Ishikawa (cell line): Measurements from ENCODE around the gene SLC25A11.

ENCODE experiments used
- CEBPB ChIP-seq: IDR thresholded peaks from 2 replicates; pipeline ENCODE4 v1.6.1; 2012
- CREB1 ChIP-seq: IDR thresholded peaks from 2 replicates; pipeline ENCODE4 v1.6.1; 2012; ENCODE audit warnings: low read depth
- EGR1 ChIP-seq: IDR thresholded peaks from 2 replicates; pipeline ENCODE4 v1.6.1; 2012
- EP300 ChIP-seq: IDR thresholded peaks from 2 replicates; pipeline ENCODE4 v1.6.1; 2012; ENCODE audit warnings: borderline replicate concordance
- FOXM1 ChIP-seq: IDR thresholded peaks from 2 replicates; pipeline ENCODE4 v1.6.1; 2012; ENCODE audit warnings: low read depth, borderline replicate concordance
- MAX ChIP-seq: IDR thresholded peaks from 2 replicates; pipeline ENCODE4 v1.6.1; 2012
- NFIC ChIP-seq: IDR thresholded peaks from 2 replicates; pipeline ENCODE4 v1.6.1; 2012
- RAD21 ChIP-seq: IDR thresholded peaks from 2 replicates; pipeline ENCODE4 v1.6.1; 2012; ENCODE audit warnings: low read depth
- REST ChIP-seq: IDR thresholded peaks from 2 replicates; pipeline ENCODE4 v1.6.1; 2012; ENCODE audit warnings: low read depth, mild to moderate bottlenecking
- TAF1 ChIP-seq: IDR thresholded peaks from 2 replicates; pipeline ENCODE4 v1.6.1; 2012; ENCODE audit warnings: low read depth, mild to moderate bottlenecking
- TCF12 ChIP-seq: IDR thresholded peaks from 2 replicates; pipeline ENCODE4 v1.6.1; 2012; ENCODE audit warnings: low read depth
- TEAD4 ChIP-seq: IDR thresholded peaks from 2 replicates; pipeline ENCODE4 v1.6.1; 2012
- USF1 ChIP-seq: IDR thresholded peaks from 2 replicates; pipeline ENCODE4 v1.6.1; 2012
- YY1 ChIP-seq: IDR thresholded peaks from 2 replicates; pipeline ENCODE4 v1.6.1; 2012; ENCODE audit warnings: low read depth
- ZBTB7A ChIP-seq: IDR thresholded peaks from 2 replicates; pipeline ENCODE4 v1.6.1; 2012; ENCODE audit warnings: low read depth

The SLC25A11 gene

DNA sequence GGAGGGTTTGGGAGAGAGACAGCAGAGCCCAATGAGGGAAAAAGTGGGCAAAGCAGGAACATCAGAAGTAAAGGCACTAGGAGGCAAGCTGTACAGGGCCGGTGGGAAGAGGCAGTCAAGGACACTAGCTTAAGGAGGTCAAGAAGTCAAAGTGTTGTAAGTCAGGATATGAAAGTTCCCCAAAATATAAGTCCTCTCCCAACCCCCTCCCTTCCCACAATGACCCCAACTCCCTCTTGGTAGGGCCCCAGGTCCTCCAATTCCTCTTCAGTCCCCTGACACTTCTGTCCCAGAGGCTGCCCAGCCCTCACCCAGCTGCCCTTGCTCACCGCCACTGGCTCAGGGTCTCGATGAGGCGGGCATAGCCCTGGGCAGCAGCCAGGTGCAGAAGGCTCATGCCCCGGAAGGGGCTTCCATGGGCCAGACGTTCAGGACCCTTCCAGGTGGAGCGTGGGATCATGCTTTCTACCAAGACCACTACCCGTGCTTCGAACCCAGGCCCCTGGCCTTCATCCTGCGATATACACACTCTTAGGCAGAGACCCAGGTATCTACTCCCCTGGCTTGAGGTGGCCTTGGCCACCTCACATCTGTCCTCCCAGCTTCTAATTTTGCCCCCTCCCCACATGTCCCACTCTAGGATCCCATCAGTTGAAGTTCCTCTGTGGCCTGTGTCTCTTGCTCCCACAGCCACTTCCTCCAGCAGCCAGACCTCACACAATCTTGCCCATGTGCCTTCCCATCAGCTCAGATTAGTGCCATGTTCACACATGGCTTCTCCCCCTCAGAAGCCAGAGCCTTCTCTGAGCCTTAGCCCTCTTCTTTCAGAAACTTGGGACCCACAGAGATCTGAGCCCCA, 33.6 kb upstream of the SLC25A11 start:
- TF ChIP-seq TCF12 (no peak), CEBPB (no peak), NFIC (no peak), MAX (no peak), YY1 (no peak), REST (no peak), FOXM1 (no peak), TAF1 (no peak), USF1 (no peak), EGR1 (no peak), ZBTB7A (no peak), CREB1 (no peak)

DNA sequence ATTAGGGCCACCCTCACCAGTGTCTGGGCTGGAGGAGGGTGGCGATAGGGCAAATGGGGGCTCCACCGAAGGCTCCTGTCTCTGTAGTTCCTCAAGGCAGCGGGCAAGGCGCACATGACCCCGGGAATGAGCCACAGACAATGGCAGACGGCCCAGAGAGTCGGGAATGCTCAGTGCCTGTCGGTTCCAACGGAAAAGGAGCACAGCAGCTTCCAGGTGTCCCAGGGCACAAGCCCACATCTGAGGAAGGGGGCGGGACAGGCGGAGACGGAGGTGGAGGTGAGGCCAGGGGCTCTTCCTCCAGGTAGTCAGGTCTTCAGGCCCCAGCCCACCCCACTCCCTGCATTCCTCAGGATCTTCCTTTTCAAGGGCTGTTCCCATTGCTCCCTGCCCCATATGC, 32.9 kb upstream of the SLC25A11 start:
- no peak for TF ChIP-seq NFIC
- no peak for TF ChIP-seq TEAD4
- TF ChIP-seq EGR1 = no peak
- no peak for TF ChIP-seq REST
- TF ChIP-seq TCF12 = no peak
- TF ChIP-seq FOXM1 = no peak
- TF ChIP-seq YY1 = no peak
- no peak for TF ChIP-seq ZBTB7A
- TF ChIP-seq MAX = no peak
- no peak for TF ChIP-seq EP300
- TF ChIP-seq TAF1 = no peak
- TF ChIP-seq RAD21 = no peak
- no peak for TF ChIP-seq CREB1
- no peak for TF ChIP-seq CEBPB
- no peak for TF ChIP-seq USF1

DNA sequence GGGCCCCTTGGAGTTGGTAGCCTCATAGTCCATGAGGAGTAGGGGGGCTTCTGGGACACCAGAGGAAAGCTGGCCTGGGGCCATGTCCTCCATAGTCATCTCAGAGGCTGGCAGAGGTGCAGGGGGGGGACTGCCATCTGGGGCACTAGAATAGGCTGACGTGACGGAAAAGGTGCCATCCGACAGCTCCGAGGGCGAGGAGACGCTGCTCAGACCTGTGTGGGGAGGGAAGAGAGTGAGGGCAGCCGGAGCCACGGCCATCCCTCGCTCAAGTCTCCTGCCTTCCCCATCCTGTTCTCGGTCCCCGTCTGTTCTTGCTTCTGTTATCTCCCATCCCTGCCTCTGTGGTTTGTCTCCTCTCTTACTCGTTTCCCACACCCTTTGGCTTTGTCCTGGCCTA, 32.5 kb upstream of the SLC25A11 start:
- TF ChIP-seq ZBTB7A = no peak
- no peak for TF ChIP-seq EGR1
- no peak for TF ChIP-seq YY1
- no peak for TF ChIP-seq USF1
- TF ChIP-seq EP300 = no peak
- TF ChIP-seq MAX = no peak
- TF ChIP-seq TEAD4 = no peak
- no peak for TF ChIP-seq NFIC
- TF ChIP-seq CREB1 = no peak
- TF ChIP-seq TCF12 = no peak
- no peak for TF ChIP-seq CEBPB
- TF ChIP-seq TAF1 = no peak
- no peak for TF ChIP-seq RAD21
- TF ChIP-seq FOXM1 = no peak
- no peak for TF ChIP-seq REST

DNA sequence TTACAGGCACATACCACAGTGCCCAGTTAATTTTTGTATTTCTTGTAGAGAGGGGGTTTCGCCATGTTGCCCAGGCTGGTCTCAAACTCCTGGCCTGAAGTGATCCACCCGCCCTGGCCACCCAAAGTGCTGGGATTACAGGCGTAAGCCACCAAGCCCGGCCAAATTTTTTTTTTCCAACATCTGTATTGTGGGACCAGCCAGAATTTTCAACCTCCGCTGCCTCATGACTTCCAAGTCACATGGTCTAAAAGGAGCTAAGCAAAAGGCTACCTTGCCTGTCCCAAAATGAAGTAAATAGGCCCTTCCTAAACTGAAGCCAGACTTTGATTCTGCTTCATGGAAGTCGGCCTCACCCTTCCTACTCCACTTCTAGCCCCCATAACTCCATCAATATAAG, 32.0 kb upstream of the SLC25A11 start:
- no peak for TF ChIP-seq ZBTB7A
- TF ChIP-seq USF1 = no peak
- TF ChIP-seq EGR1 = no peak
- TF ChIP-seq TEAD4 = no peak
- TF ChIP-seq NFIC = no peak
- no peak for TF ChIP-seq CEBPB
- TF ChIP-seq RAD21 = no peak
- TF ChIP-seq CREB1 = no peak
- TF ChIP-seq FOXM1 = no peak
- TF ChIP-seq TCF12 = no peak
- no peak for TF ChIP-seq REST
- no peak for TF ChIP-seq MAX
- TF ChIP-seq EP300 = no peak
- no peak for TF ChIP-seq YY1
- no peak for TF ChIP-seq TAF1
